Pancreas (tissue), 10 donors: ENCODE results near the gene CES2. TPM values are rescaled to one million over a fixed set of nuclear protein-coding genes. Genes with fewer than 3 reads are reported as not detected.

Experiments used
- ATAC-seq, 4 donors: fragments of 200-7000 bp; cut with Tn5 transposase; one replicate each; pipeline versions ENCODE4 v1.8.0 to v1.9.1; 2020; ENCODE audit warnings: mild to moderate bottlenecking in 4 of 4, moderate library complexity in 4 of 4
- DNase-seq, 6 donors: peaks; one replicate each; pipeline ENCODE4 v3.0.0-alpha.2; 2020
- FAIRE-seq: peaks from 2 replicates; lab custom pipeline; 2012; peaks lifted over from hg19 to GRCh38; lab: Jason Lieb, UNC
- H3K27ac ChIP-seq, 4 donors: fragments of 200-600 bp; sonication (generic); 1 replicate in 3 of 4; 2 replicates in 1 of 4; pipeline versions ENCODE4 v1.5.0 to v1.8.0; 2020
- H3K27me3 ChIP-seq, 4 donors: fragments of 200-600 bp; one replicate each; pipeline ENCODE4 v1.8.0; 2021
- H3K36me3 ChIP-seq, 3 donors: fragments of 200-600 bp; sonication (generic) in 1 of 3; one replicate each; pipeline versions ENCODE4 v1.5.0 to v1.8.0; 2020 to 2021
- H3K4me1 ChIP-seq, 3 donors: fragments of 200-600 bp; one replicate each; pipeline ENCODE4 v1.8.0; 2021
- H3K4me3 ChIP-seq, 4 donors: fragments of 200-600 bp; sonication (generic) in 2 of 4; one replicate each; pipeline versions ENCODE4 v1.5.0 to v1.8.0; 2020 to 2021
- H3K9me3 ChIP-seq, 4 donors: fragments of 200-600 bp; one replicate each; pipeline ENCODE4 v1.8.0; 2021
- whole genome bisulfite sequencing, 2 donors: extraction: QIAGEN DNeasy Blood & Tissue Kit; methylation state at CpG; one replicate each; pipeline ENCODE4 v1.1.7; 2013; 5-methylcytosine and 5-hydroxymethylcytosine counted together
- intact Hi-C, 3 donors: fragments of 100-400 bp; cut with DNase I; formaldehyde crosslinking; loops; one replicate each; pipeline versions ENCODE4 v1.11.1 to v1.14.2; 2022
- polyA plus RNA-seq, 2 donors: library from polyadenylated mRNA; stranded (reverse); fragments of 200-250 nt; gene quantifications; one replicate each; pipeline ENCODE4 v1.2.3, GENCODE V29; 2013
- total RNA-seq, 6 donors: library from RNA; stranded (reverse); fragmentation: NEBNext Ultra II Directional in 4 of 6; extraction: Animal tissue kit (Norgen Biotek cat#: 25700) in 4 of 6; gene quantifications; one replicate each; pipeline versions ENCODE4 v1.2.1 to v1.2.4, GENCODE V29; 2021 to 2023
- TF ChIP-seq, protein P1 (sequence below), 4 donors: fragments of 200-600 bp; sonication (generic) in 3 of 4; IDR thresholded peaks; one replicate each; pipeline versions ENCODE4 v1.5.0 to v1.8.0; 2021; ENCODE audit warnings: antibody characterized with exemption in 4 of 4
- donor health status: healthy with polysubstance abuse.
- donor health status: DM: no; HTN: no; CAD: no; lungs with moderate emphysema.
- donor health status: DM: no; HTN: no; CAD: no.
- donor health status: control.
- donor health status: control.
- donor health status: Bipolar disorder and iron deficiency.
- donor health status: DM: yes; HTN: yes; CAD: no.
- donor health status: DM: no; HTN: no; CAD: no.
- donor health status: DM: no; HTN: no; CAD: no.
- donor health status: DM: yes; HTN: yes; CAD: no.

Gene CES2
- total and polyA plus RNA-seq, 8 donors: 14.3 to 23.1 (median 17.3) TPM

DNA sequence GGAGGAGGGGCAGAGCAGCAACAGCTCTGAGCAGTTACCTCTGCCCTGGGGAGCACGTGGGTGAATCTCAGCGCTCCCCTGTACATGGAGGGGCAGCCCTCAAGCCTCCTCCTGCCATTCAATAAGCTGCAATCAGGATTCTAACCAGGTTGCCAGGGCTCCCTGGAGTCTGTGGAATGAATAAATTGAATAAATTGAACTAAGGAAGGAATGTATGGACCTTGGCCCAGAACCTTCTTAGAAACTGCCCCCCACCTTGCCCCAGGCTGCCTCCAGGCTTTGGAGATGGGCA, 15.1 kb upstream of the CES2 start:
- H3K27ac ChIP-seq: no peak overlapping the region
- no peak for FAIRE-seq

DNA sequence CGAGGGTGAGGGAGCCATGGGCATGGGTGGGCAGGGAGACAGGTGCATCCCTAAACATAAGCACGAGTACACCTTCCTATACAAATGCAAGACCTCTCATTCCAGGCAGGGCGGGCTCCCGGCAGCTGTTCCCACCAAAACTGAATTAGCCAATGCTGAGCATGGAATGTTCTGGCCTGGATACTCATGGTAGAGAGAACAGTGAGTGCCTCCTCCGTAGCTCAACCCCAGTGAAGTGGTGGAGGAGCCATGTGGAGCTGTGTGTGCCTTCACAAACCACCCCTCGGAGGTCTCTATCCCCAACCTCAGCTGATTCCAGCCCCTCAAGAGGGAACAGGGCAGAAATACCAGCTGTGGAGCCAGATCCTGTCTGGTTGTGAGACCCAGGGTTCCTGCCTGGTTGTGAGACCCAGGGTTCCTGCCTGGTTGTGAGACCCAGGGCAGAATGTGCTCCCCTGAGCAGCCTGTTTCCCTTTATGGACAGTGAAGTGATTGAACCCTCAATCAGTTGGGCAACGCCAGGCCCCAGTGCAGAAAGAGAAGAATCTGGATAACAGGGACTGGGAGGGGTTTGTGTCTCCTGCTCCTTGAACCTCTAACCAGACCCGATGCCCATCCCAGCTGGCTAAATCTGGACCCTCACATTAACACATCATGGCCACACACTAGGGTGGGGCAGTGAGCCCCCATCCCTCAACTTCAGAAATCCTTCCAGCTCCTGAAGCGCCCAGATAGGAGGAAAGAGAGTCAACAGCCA, 14.2 kb upstream of the CES2 start:
- Histone ChIP-seq H3K4me1 (no peaks in the 10 kb centered on the region), H3K27me3 (no peaks in the 10 kb centered on the region), H3K27ac (no peak overlapping the region), H3K4me3 (no peak overlapping the region), H3K9me3 (no peaks in the 10 kb centered on the region), H3K36me3 (no peaks in the 10 kb centered on the region)
- DNase-seq: no peak
- FAIRE-seq: no peak
- TF ChIP-seq, protein P1, sequence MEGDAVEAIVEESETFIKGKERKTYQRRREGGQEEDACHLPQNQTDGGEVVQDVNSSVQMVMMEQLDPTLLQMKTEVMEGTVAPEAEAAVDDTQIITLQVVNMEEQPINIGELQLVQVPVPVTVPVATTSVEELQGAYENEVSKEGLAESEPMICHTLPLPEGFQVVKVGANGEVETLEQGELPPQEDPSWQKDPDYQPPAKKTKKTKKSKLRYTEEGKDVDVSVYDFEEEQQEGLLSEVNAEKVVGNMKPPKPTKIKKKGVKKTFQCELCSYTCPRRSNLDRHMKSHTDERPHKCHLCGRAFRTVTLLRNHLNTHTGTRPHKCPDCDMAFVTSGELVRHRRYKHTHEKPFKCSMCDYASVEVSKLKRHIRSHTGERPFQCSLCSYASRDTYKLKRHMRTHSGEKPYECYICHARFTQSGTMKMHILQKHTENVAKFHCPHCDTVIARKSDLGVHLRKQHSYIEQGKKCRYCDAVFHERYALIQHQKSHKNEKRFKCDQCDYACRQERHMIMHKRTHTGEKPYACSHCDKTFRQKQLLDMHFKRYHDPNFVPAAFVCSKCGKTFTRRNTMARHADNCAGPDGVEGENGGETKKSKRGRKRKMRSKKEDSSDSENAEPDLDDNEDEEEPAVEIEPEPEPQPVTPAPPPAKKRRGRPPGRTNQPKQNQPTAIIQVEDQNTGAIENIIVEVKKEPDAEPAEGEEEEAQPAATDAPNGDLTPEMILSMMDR (IDR thresholded peaks at IDR 0.05): no peak
- WGBS, 2 donors: 52 to 57% methylated on average over 9 of the region's 9 CpGs
- no peak for ATAC-seq
- intact Hi-C loops: no loop called here

More for the DNA sequence above, 15.1 kb upstream of the CES2 start:
- H3K27me3 ChIP-seq: no peaks in the 10 kb centered on the region
- intact Hi-C loops: no loop called here
- H3K4me1 ChIP-seq: no peaks in the 10 kb centered on the region
- ATAC-seq (no peak), DNase-seq (peak in 1 of 6 donors; percentile 6)
- H3K36me3 ChIP-seq: no peaks in the 10 kb centered on the region
- 57 to 59% methylated on average over 2 of the region's 2 CpGs for WGBS, 2 donors
- H3K9me3 ChIP-seq: no peaks in the 10 kb centered on the region
- TF ChIP-seq, protein P1 (IDR thresholded peaks at IDR 0.05): no peak
- H3K4me3 ChIP-seq: no peak overlapping the region

DNA sequence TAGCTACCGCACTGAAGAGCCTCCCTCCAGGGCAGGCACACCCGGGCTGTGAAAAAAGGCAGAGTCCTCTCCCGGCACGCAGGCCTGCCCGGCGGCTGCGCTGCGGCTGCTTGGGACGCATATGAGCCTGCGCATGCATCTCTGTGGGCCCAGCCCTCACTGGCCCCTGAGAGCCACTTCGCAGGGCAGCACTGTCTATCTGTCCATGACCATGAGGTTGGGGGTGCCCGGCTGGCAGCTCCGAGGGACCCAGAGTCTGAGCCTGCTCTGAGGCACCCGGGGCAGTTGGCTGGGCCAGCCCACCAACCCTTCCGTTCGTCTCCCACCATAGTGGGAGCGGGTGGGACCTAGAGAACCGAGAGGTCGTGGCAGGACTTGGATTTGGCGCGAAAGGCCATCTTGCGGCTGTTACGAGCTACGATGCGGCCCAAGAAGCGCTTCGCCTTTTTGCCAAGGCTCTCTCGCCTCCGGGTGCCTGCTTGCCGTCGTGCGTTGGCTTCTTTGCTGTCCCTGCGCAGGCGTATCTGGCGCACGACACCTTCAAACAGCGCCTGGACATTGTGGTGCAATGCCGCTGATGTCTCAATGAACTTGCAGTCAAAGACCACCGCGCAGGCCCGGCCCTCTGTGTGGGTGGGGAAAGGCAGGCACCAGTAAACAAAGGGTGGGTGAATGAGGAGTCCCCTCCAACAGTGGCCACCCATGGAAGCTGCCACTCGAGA, 13.4 kb upstream of the CES2 start:
- ATAC-seq: no peak
- 56 to 64% methylated on average over 42 of the region's 42 CpGs for WGBS, 2 donors

DNA sequence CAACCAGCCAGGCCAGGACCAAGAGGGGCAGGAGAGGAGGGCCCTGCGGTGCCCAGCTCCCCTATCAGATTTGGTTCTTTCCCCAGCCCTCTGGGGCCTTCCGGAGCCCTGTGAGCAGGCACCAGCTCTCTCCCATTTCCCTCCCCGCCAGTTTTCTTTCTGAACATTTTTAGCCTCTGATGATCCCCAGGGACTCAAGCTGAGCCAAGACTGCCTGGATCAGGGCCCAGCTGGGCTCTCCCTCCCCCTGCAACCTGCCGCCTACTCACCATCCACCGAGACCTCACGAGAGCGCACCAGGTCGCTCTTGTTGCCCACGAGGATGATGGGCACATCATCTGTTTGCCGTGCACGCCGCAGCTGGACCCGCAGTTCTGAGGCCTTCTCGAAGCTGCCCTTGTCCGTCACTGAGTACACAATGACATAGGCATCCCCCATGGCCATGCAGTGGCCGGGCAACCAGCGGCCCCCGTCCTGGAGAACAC, 12.0 kb upstream of the CES2 start:
- intact Hi-C loops: no loop called here
- ATAC-seq (peak in 2 of 4 donors; percentile 5 to 35), FAIRE-seq (no peak), DNase-seq (peak in 1 of 6 donors; percentile 63)
- Histone ChIP-seq H3K36me3 (no peaks in the 10 kb centered on the region), H3K27me3 (no peaks in the 10 kb centered on the region), H3K27ac (no peak overlapping the region), H3K4me1 (no peaks in the 10 kb centered on the region), H3K4me3 (no peak overlapping the region), H3K9me3 (no peaks in the 10 kb centered on the region)
- 57 to 71% methylated on average over 16 to 18 of the region's 18 CpGs for WGBS, 2 donors
- TF ChIP-seq, protein P1 (IDR thresholded peaks at IDR 0.05): no peak

More for the DNA sequence above, 13.4 kb upstream of the CES2 start:
- no peak overlapping the region for H3K27ac ChIP-seq
- intact Hi-C loops: no loop called here
- H3K4me1 ChIP-seq: no peaks in the 10 kb centered on the region
- DNase-seq: no peak
- H3K36me3 ChIP-seq: no peaks in the 10 kb centered on the region
- no peaks in the 10 kb centered on the region for H3K9me3 ChIP-seq
- no peak overlapping the region for H3K4me3 ChIP-seq
- no peak for FAIRE-seq
- TF ChIP-seq, protein P1 (IDR thresholded peaks at IDR 0.05): no peak
- no peaks in the 10 kb centered on the region for H3K27me3 ChIP-seq
